ENCODE results near the gene TJP2. TPM values are rescaled to one million over a fixed set of nuclear protein-coding genes. Genes with fewer than 3 reads are reported as not detected.

Gene TJP2
- total RNA-seq, 1 experiment from 2014 or later, result 15.2 TPM

DNA sequence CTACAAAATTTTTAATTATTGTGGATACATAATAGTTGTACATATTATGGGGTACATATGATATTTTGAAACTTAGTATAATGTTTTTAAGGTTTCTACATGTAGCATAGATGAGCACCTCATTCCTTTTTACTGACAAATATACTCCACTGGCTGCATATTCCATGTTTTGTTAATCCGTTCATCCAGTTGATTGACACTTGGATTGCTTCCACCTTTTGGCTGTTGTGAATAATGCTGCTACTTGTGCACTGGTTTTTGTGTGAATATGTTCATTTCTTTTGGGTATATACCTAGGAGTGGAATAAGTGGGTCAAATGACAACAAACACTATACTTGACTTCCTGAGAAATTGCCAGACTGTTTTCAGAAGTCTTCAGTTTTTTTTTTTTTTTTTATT, 148.2 kb downstream of the TJP2 start:
- no peak for DNase-seq (ENCODE audit: low read depth, low spot score)
- in situ Hi-C loops (cut with HindIII; ENCODE audit: low pct_unique_long_range_greater_than_20kb, low sequenced_read_pairs), result no loop called here

DNA sequence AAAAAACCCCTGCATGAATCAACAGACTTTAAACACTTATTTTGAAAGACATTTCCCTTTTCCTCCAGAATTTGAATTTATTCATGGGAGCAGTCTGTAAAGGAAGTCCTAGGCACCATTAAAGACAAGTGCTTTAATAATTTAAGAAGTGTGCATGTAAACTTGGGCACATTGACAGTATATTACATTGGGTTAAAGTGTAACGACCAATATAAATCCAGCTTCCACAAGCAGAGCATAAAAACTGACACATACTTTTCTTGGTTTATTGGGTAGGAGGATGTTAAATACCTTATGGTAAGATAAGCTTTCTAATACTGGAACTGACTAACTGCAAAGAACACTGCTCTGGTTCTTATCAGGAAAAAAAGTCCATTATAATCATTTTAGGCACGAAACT, 149.8 kb downstream of the TJP2 start:
- no peak for DNase-seq (ENCODE audit: low read depth, low spot score)

More for the DNA sequence above, 149.8 kb downstream of the TJP2 start:
- in situ Hi-C loops (cut with HindIII; ENCODE audit: low pct_unique_long_range_greater_than_20kb, low sequenced_read_pairs), result no loop called here

Other genes starting within 250 kb of the TJP2 start
- gene PRKACG, start 160.2 kb upstream of the TJP2 start, total RNA-seq (2014; rRNA removed; shearing (Covaris generic)), result not detected in 2 replicates
- 6.8 and 14.2 TPM in 2 replicates for gene FXN, start 138.5 kb upstream of the TJP2 start, total RNA-seq (2014; rRNA removed; shearing (Covaris generic))
- 2.7 and 3.1 TPM in 2 replicates for gene ENTREP1, start 150.9 kb downstream of the TJP2 start, total RNA-seq (2014; rRNA removed; shearing (Covaris generic))

Data from SK-MEL-5 (cell line).